ENCODE measurements around the gene COL5A3.

Gene COL5A3

GRCh38 chr19:10011974-10012373 lies 1.7 kb upstream of the COL5A3 start:
- DNase-seq (ENCODE audit: low read depth): no peak
- no peak overlapping the region for H3K4me3 ChIP-seq (ENCODE audit: low read length)
- no peak for TF ChIP-seq CTCF (conservative IDR thresholded peaks at IDR 0.05; ENCODE audit: low read depth, low read length)

- no peak for DNase-seq (ENCODE audit: low read depth)
- H3K4me3 ChIP-seq (ENCODE audit: low read length): no peak overlapping the region
- TF ChIP-seq CTCF (conservative IDR thresholded peaks at IDR 0.05; ENCODE audit: low read depth, low read length): no peak
Observed at GRCh38 chr19:10010939-10011338, 635 bp upstream of the COL5A3 start.

- no peak for TF ChIP-seq CTCF (conservative IDR thresholded peaks at IDR 0.05; ENCODE audit: low read depth, low read length)
- no peak for DNase-seq (ENCODE audit: low read depth)
- no peak overlapping the region for H3K4me3 ChIP-seq (ENCODE audit: low read length)
Observed at GRCh38 chr19:10009714-10010224, 535 bp downstream of the COL5A3 start.

GRCh38 chr19:10008184-10008765 lies 2.0 kb downstream of the COL5A3 start:
- DNase-seq (ENCODE audit: low read depth): no peak
- TF ChIP-seq CTCF (conservative IDR thresholded peaks at IDR 0.05; ENCODE audit: low read depth, low read length): no peak
- no peak overlapping the region for H3K4me3 ChIP-seq (ENCODE audit: low read length)

GRCh38 chr19:10007371-10008183 lies 2.7 kb downstream of the COL5A3 start:
- no peak for DNase-seq (ENCODE audit: low read depth)
- no peak for TF ChIP-seq CTCF (conservative IDR thresholded peaks at IDR 0.05; ENCODE audit: low read depth, low read length)
- no peak overlapping the region for H3K4me3 ChIP-seq (ENCODE audit: low read length)

- no peak for TF ChIP-seq CTCF (conservative IDR thresholded peaks at IDR 0.05; ENCODE audit: low read depth, low read length)
- H3K4me3 ChIP-seq (ENCODE audit: low read length): no peak overlapping the region
- DNase-seq (ENCODE audit: low read depth): no peak
Observed at GRCh38 chr19:10006752-10007323, 3.5 kb downstream of the COL5A3 start.

Measured in retinal pigment epithelial cell (primary cell).